ENCODE measurements around the gene ZSCAN22. TPM values are rescaled to one million over a fixed set of nuclear protein-coding genes. Genes with fewer than 3 reads are reported as not detected.

ZSCAN22 gene
- polyA plus RNA-seq, 1 donor from 2014 or later = 1.6 TPM

GRCh38 chr19:58284199-58284598 is 42.6 kb upstream of the ZSCAN22 start:
- peaks cover 31% of the 10 kb centered on the region for H3K9me3 ChIP-seq (ENCODE audit: low read length)
- no peak for TF ChIP-seq EZH2 (IDR thresholded peaks at IDR 0.05; ENCODE audit: borderline replicate concordance, insufficient read depth, low read length, poor library complexity, severe bottlenecking)
- TF ChIP-seq SMC3 (conservative IDR thresholded peaks at IDR 0.05; ENCODE audit: poor library complexity) = no peak
- TF ChIP-seq POLR2AphosphoS5 (IDR thresholded peaks at IDR 0.05) = no peak
- TF ChIP-seq EP300 (conservative IDR thresholded peaks at IDR 0.05; ENCODE audit: poor library complexity, severe bottlenecking) = no peak
- no peak for TF ChIP-seq REST (IDR thresholded peaks at IDR 0.05; ENCODE audit: borderline replicate concordance)
- no peak for TF ChIP-seq RAD21 (conservative IDR thresholded peaks at IDR 0.05)
- TF ChIP-seq CTCF (IDR thresholded peaks at IDR 0.05; ENCODE audit: poor library complexity, severe bottlenecking) = no peak
- no peak for TF ChIP-seq TAF1 (IDR thresholded peaks at IDR 0.05; ENCODE audit: low read depth)
- TF ChIP-seq MXI1 (conservative IDR thresholded peaks at IDR 0.05; ENCODE audit: poor library complexity, severe bottlenecking) = no peak
- no peaks in the 10 kb centered on the region for H4K20me1 ChIP-seq (ENCODE audit: insufficient read depth)
- H3K27me3 ChIP-seq (ENCODE audit: insufficient read depth, low read depth, low read length) = no peaks in the 10 kb centered on the region
- H3K4me2 ChIP-seq (ENCODE audit: low read length) = no peak overlapping the region
- no peak overlapping the region for H3K27ac ChIP-seq (ENCODE audit: low read length)
- H3K9me2 ChIP-seq (ENCODE audit: insufficient read depth, low read length) = no peaks in the 10 kb centered on the region
- no peak overlapping the region for H3K4me3 ChIP-seq (ENCODE audit: low read length)
- no peaks in the 10 kb centered on the region for H3F3A ChIP-seq (ENCODE audit: insufficient read depth, low read length, poor library complexity, severe bottlenecking)
- no peak overlapping the region for H3K9ac ChIP-seq (ENCODE audit: low read length)
- peaks cover 47% of the 10 kb centered on the region for H3K36me3 ChIP-seq (ENCODE audit: insufficient read depth, low read length)
- H3K79me2 ChIP-seq (replicated peaks; ENCODE audit: insufficient read depth, low read length) = peaks cover 63% of the 10 kb centered on the region
- H2AFZ ChIP-seq (ENCODE audit: low read depth, low read length) = no peak overlapping the region

DNA sequence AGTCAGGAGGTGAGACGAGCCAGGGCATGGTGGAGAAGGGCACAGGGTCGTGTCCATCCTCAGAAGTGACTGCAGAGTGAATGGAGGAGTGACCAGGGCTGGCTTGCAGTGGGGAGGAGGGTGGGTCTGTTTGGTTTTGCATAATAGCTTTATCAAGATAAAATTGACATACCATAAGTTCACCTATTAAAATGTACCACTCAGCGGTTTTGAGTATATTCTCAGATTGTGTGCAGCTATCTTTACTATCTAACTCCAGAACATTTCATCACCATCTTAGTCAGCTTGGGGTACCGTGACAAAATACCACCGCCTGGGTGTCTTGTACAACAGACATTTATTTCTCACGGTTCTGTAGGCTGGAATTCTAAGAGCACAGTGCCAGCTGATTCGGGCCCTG is 34.9 kb upstream of the ZSCAN22 start:
- Histone ChIP-seq H3K27me3 (ENCODE audit: insufficient read depth, low read depth, low read length) (no peaks in the 10 kb centered on the region), H3F3A (ENCODE audit: insufficient read depth, low read length, poor library complexity, severe bottlenecking) (no peaks in the 10 kb centered on the region), H3K79me2 (replicated peaks; ENCODE audit: insufficient read depth, low read length) (peaks cover 20% of the 10 kb centered on the region), H3K9me2 (ENCODE audit: insufficient read depth, low read length) (no peaks in the 10 kb centered on the region), H3K4me2 (ENCODE audit: low read length) (no peak overlapping the region), H3K9me3 (ENCODE audit: low read length) (peaks cover 42% of the 10 kb centered on the region), H3K9ac (ENCODE audit: low read length) (no peak overlapping the region), H4K20me1 (ENCODE audit: insufficient read depth) (no peaks in the 10 kb centered on the region), H3K4me3 (ENCODE audit: low read length) (no peak overlapping the region), H3K27ac (ENCODE audit: low read length) (no peak overlapping the region), H3K36me3 (ENCODE audit: insufficient read depth, low read length) (peaks cover 58% of the 10 kb centered on the region), H2AFZ (ENCODE audit: low read depth, low read length) (no peak overlapping the region)
- no peak for TF ChIP-seq SMC3 (conservative IDR thresholded peaks at IDR 0.05; ENCODE audit: poor library complexity)
- no peak for TF ChIP-seq EP300 (conservative IDR thresholded peaks at IDR 0.05; ENCODE audit: poor library complexity, severe bottlenecking)
- no peak for TF ChIP-seq TAF1 (IDR thresholded peaks at IDR 0.05; ENCODE audit: low read depth)
- TF ChIP-seq POLR2AphosphoS5 (IDR thresholded peaks at IDR 0.05) = no peak
- TF ChIP-seq CTCF (IDR thresholded peaks at IDR 0.05; ENCODE audit: poor library complexity, severe bottlenecking) = no peak

All from neural cell (in vitro differentiated cells).